ENCODE results near the gene OXCT1.
"Not testable (repeated sequence)": the region's sequence is repeated elsewhere in the genome, so short reads cannot be mapped to it uniquely, and the experiment has no call there.

The OXCT1 gene

DNA sequence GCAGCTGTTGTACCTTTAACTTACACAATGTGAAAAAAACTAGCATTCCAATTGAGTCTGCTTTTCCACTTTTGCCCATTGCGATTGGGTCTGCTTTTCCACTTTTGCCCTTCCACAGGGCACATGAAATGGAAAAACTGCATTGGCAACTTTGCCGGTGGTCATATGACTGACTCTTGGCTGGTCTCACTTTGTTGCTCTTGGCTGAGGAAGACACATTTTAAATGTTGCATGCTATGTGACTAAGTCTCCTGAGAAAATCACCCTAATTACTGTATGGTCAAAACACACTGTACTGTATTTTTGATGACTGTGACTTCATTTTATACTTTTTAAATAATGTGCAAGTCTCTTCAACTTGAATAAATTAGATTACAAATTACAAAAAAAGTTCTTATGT, 1.6 kb upstream of the OXCT1 start:
- no peak overlapping the region for H3K4me3 ChIP-seq (ENCODE audit: low read length)
- H3K9me3 ChIP-seq (ENCODE audit: insufficient read depth, low read depth, low read length) = no peaks in the 10 kb centered on the region
- no peak overlapping the region for H3K9ac ChIP-seq (ENCODE audit: low read depth, low read length)
- 0 out of 2 replicates have a peak, but pooled peaks cover 1% of the 10 kb centered on the region for H3K36me3 ChIP-seq (ENCODE audit: insufficient read depth, low read length)
- peaks cover 8% of the 10 kb centered on the region; the same call in 1 of the 2 replicates for H3K4me1 ChIP-seq (ENCODE audit: insufficient read depth, low read length)
- 92% methylated on average over 2 of the region's 2 CpGs for WGBS
- H3K27ac ChIP-seq (ENCODE audit: low read depth, low read length) = no peak overlapping the region
- peaks cover 34% of the 10 kb centered on the region for H3K27me3 ChIP-seq (ENCODE audit: insufficient read depth, low read length)

GRCh38 chr5:41870627-41871048, 413 bp upstream of the OXCT1 start:
- Histone ChIP-seq H3K27me3 (ENCODE audit: insufficient read depth, low read length) (peaks cover 34% of the 10 kb centered on the region), H3K9ac (ENCODE audit: low read depth, low read length) (peak overlapping the region; percentile 85), H3K27ac (ENCODE audit: low read depth, low read length) (peak overlapping the region; percentile 12; the same call in 1 of the 2 replicates), H3K4me3 (ENCODE audit: low read length) (peak overlapping the region; percentile 94), H3K4me1 (ENCODE audit: insufficient read depth, low read length) (peaks cover 8% of the 10 kb centered on the region; the same call in 1 of the 2 replicates), H3K36me3 (ENCODE audit: insufficient read depth, low read length) (0 out of 2 replicates have a peak, but pooled peaks cover 4% of the 10 kb centered on the region), H3K9me3 (ENCODE audit: insufficient read depth, low read depth, low read length) (no peaks in the 10 kb centered on the region)
- 22% methylated on average over 16 of the region's 16 CpGs for WGBS

- Histone ChIP-seq H3K9me3 (ENCODE audit: insufficient read depth, low read depth, low read length) (no peaks in the 10 kb centered on the region), H3K36me3 (ENCODE audit: insufficient read depth, low read length) (0 out of 2 replicates have a peak, but pooled peaks cover 4% of the 10 kb centered on the region), H3K27me3 (ENCODE audit: insufficient read depth, low read length) (peaks cover 34% of the 10 kb centered on the region), H3K4me3 (ENCODE audit: low read length) (peak overlapping the region; percentile 94), H3K4me1 (ENCODE audit: insufficient read depth, low read length) (peaks cover 8% of the 10 kb centered on the region; the same call in 1 of the 2 replicates), H3K9ac (ENCODE audit: low read depth, low read length) (peak overlapping the region; percentile 85), H3K27ac (ENCODE audit: low read depth, low read length) (no peak overlapping the region)
- 17% methylated on average over 28 of the region's 28 CpGs for WGBS
Measured at GRCh38 chr5:41869151-41869723, 988 bp downstream of the OXCT1 start.

- Histone ChIP-seq H3K36me3 (ENCODE audit: insufficient read depth, low read length) (peaks cover 36% of the 10 kb centered on the region), H3K27ac (ENCODE audit: low read depth, low read length) (no peak overlapping the region), H3K9me3 (ENCODE audit: insufficient read depth, low read depth, low read length) (no peaks in the 10 kb centered on the region), H3K27me3 (ENCODE audit: insufficient read depth, low read length) (peaks cover 4% of the 10 kb centered on the region), H3K4me1 (ENCODE audit: insufficient read depth, low read length) (peaks cover 2% of the 10 kb centered on the region; the same call in 1 of the 2 replicates), H3K4me3 (ENCODE audit: low read length) (no peak overlapping the region), H3K9ac (ENCODE audit: low read depth, low read length) (no peak overlapping the region)
Measured at GRCh38 chr5:41863871-41864486, 6.2 kb downstream of the OXCT1 start.

DNA sequence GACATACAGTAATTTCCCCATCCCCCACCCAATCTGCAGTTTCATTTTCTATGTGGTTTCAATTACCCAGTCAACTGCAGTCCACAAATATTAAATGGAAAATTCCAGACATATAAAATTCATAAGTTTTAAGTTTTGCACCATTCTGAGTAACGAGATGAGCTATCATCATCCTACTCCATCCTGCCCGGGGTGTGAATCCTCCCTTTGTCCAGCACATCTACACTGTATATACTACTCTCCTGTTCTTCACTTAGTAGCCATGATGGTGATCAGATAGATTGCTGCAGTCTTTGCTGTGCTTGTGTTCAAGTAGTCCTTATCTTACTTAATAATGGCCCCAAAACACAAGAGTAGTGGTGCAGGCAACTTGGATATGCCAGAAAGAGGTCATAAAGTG, 11.3 kb downstream of the OXCT1 start:
- Histone ChIP-seq H3K4me3 (ENCODE audit: low read length) (no peak overlapping the region), H3K27me3 (ENCODE audit: insufficient read depth, low read length) (no peaks in the 10 kb centered on the region), H3K9ac (ENCODE audit: low read depth, low read length) (no peak overlapping the region), H3K27ac (ENCODE audit: low read depth, low read length) (no peak overlapping the region), H3K4me1 (ENCODE audit: insufficient read depth, low read length) (no peaks in the 10 kb centered on the region), H3K36me3 (ENCODE audit: insufficient read depth, low read length) (peaks cover 68% of the 10 kb centered on the region), H3K9me3 (ENCODE audit: insufficient read depth, low read depth, low read length) (no peaks in the 10 kb centered on the region)
- WGBS = 98% methylated on average over 2 of the region's 2 CpGs

- Histone ChIP-seq H3K4me3 (ENCODE audit: low read length) (no peak overlapping the region), H3K27ac (ENCODE audit: low read depth, low read length) (no peak overlapping the region), H3K27me3 (ENCODE audit: insufficient read depth, low read length) (no peaks in the 10 kb centered on the region), H3K9ac (ENCODE audit: low read depth, low read length) (no peak overlapping the region), H3K9me3 (ENCODE audit: insufficient read depth, low read depth, low read length) (no peaks in the 10 kb centered on the region), H3K36me3 (ENCODE audit: insufficient read depth, low read length) (peaks cover 77% of the 10 kb centered on the region), H3K4me1 (ENCODE audit: insufficient read depth, low read length) (no peaks in the 10 kb centered on the region)
- WGBS = 96% methylated on average over 1 of the region's 1 CpG
Measured at GRCh38 chr5:41857989-41858388, 12.2 kb downstream of the OXCT1 start.

GRCh38 chr5:41856644-41857491, 13.4 kb downstream of the OXCT1 start:
- Histone ChIP-seq H3K36me3 (ENCODE audit: insufficient read depth, low read length) (peaks cover 82% of the 10 kb centered on the region), H3K4me1 (ENCODE audit: insufficient read depth, low read length) (no peaks in the 10 kb centered on the region), H3K27me3 (ENCODE audit: insufficient read depth, low read length) (no peaks in the 10 kb centered on the region), H3K27ac (ENCODE audit: low read depth, low read length) (no peak overlapping the region), H3K4me3 (ENCODE audit: low read length) (no peak overlapping the region), H3K9me3 (ENCODE audit: insufficient read depth, low read depth, low read length) (no peaks in the 10 kb centered on the region), H3K9ac (ENCODE audit: low read depth, low read length) (no peak overlapping the region)
- 56% methylated on average over 5 of the region's 5 CpGs for WGBS

DNA sequence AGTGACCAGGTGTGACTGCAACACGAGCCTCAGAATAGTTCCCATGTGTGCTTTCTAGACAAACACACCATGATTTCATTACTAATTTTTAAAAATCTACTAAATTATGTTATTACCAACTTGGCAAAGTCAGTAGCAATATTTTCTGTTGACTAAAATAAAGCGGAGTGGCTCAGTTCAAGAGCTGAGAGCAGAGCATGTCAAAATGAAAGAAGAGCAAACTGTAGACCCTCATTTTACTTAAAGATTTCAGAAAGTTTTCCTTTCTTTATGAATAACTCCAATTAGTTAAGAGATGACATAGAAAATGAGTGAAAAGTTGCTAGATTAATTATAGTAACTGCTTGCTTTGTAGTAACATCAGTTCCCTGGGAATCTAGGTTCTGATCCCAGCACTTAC, 17.9 kb downstream of the OXCT1 start:
- Histone ChIP-seq H3K27ac (ENCODE audit: low read depth, low read length) (no peak overlapping the region), H3K36me3 (ENCODE audit: insufficient read depth, low read length) (peaks cover 72% of the 10 kb centered on the region)
- WGBS = 87% methylated on average over 2 of the region's 2 CpGs

GRCh38 chr5:41851116-41851515, 19.1 kb downstream of the OXCT1 start:
- H3K4me3 ChIP-seq (ENCODE audit: low read length) = no peak overlapping the region
- H3K9ac ChIP-seq (ENCODE audit: low read depth, low read length) = no peak overlapping the region
- H3K4me1 ChIP-seq (ENCODE audit: insufficient read depth, low read length) = no peaks in the 10 kb centered on the region
- no CpG with 5 or more reads among the region's 1 CpG for WGBS
- peaks cover 72% of the 10 kb centered on the region for H3K36me3 ChIP-seq (ENCODE audit: insufficient read depth, low read length)
- no peaks in the 10 kb centered on the region for H3K27me3 ChIP-seq (ENCODE audit: insufficient read depth, low read length)
- H3K27ac ChIP-seq (ENCODE audit: low read depth, low read length) = no peak overlapping the region
- H3K9me3 ChIP-seq (ENCODE audit: insufficient read depth, low read depth, low read length) = no peaks in the 10 kb centered on the region

More for the DNA sequence above, 17.9 kb downstream of the OXCT1 start:
- Histone ChIP-seq H3K4me1 (ENCODE audit: insufficient read depth, low read length) (no peaks in the 10 kb centered on the region), H3K4me3 (ENCODE audit: low read length) (no peak overlapping the region), H3K9ac (ENCODE audit: low read depth, low read length) (no peak overlapping the region), H3K27me3 (ENCODE audit: insufficient read depth, low read length) (no peaks in the 10 kb centered on the region), H3K9me3 (ENCODE audit: insufficient read depth, low read depth, low read length) (no peaks in the 10 kb centered on the region)

DNA sequence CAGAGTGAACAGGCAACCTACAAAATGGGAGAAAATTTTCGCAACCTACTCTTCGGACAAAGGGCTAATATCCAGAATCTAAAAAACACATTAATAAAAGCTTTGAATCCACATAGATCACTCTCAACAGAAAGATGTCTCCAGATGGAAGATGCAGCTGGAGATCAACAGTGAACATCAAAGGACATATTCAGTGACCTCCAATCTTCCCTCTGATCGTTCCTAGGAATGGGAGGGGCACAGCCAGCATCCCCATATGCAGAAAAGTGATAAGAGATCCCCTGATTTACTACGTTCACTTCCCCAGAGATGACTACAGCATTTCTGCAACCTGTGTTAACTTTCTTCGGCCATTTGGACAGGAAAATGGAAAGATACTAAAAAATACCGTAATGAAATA, 21.2 kb downstream of the OXCT1 start:
- WGBS = 84% methylated on average over 6 of the region's 6 CpGs
- Histone ChIP-seq H3K9ac (ENCODE audit: low read depth, low read length) (no peak overlapping the region), H3K27me3 (ENCODE audit: insufficient read depth, low read length) (no peaks in the 10 kb centered on the region), H3K4me1 (ENCODE audit: insufficient read depth, low read length) (no peaks in the 10 kb centered on the region), H3K27ac (ENCODE audit: low read depth, low read length) (no peak overlapping the region), H3K9me3 (ENCODE audit: insufficient read depth, low read depth, low read length) (no peaks in the 10 kb centered on the region), H3K36me3 (ENCODE audit: insufficient read depth, low read length) (peaks cover 51% of the 10 kb centered on the region), H3K4me3 (ENCODE audit: low read length) (no peak overlapping the region)

- WGBS = 95% methylated on average over 1 of the region's 1 CpG
- H3K36me3 ChIP-seq (ENCODE audit: insufficient read depth, low read length) = peaks cover 28% of the 10 kb centered on the region
- H3K27me3 ChIP-seq (ENCODE audit: insufficient read depth, low read length); H3K27ac ChIP-seq (ENCODE audit: low read depth, low read length); H3K9ac ChIP-seq (ENCODE audit: low read depth, low read length); H3K4me1 ChIP-seq (ENCODE audit: insufficient read depth, low read length); H3K4me3 ChIP-seq (ENCODE audit: low read length); H3K9me3 ChIP-seq (ENCODE audit: insufficient read depth, low read depth, low read length): not testable (repeated sequence)
Measured at GRCh38 chr5:41845751-41846150, 24.5 kb downstream of the OXCT1 start.

All from HUES64 (cell line).